ENCODE results near the gene GNAS-AS1.

The GNAS-AS1 gene

GRCh38 chr20:58776109-58776508 lies 74.6 kb downstream of the GNAS-AS1 start:
- DNase-seq = no peak

DNA sequence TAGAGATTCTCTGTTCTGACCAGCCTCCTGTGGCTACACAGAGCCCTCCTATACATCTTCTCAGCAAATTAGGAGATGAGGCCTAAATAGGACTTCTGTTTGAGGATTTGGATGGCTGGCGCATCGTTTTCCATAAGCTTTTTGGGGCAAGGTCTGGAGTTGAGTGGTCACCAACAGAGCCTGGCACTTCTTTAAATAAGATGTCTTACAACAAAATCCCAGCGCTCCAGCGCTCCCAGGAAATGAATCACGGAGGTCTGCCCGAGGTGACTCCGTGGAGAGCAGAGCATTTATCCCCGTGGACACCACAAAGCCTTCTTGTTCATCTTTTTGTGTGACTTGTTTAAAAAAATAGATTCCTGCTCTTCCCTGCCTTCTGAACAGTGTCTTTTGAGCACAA lies 75.3 kb downstream of the GNAS-AS1 start:
- DNase-seq = no peak

DNA sequence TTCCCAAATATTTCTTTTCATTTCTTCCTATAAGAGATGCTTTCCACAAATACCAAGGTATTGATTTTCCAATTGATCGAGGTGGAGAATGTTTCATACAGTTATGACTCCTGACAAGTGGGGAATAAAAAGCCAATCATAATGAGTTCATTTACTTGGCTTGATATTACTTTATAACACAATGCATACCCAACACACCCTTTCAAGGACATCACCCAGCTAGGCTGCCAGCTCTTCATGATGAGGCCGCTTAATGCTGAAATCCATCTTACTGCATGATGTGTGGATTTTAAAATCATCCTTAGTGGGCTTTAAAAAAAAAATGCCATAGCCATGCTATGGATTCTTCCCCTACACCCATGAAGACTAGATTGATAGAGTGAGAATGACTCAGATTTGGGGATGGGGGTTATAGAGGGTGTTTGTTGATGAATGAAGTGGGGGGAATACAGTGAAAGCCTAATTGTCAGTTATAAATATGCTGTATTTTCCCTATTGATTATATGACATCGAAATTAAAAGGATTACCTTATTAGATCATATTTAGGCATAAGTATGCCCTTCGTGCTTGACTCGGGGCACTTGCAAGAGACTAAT lies 75.9 kb downstream of the GNAS-AS1 start:
- DNase-seq = no peak

DNA sequence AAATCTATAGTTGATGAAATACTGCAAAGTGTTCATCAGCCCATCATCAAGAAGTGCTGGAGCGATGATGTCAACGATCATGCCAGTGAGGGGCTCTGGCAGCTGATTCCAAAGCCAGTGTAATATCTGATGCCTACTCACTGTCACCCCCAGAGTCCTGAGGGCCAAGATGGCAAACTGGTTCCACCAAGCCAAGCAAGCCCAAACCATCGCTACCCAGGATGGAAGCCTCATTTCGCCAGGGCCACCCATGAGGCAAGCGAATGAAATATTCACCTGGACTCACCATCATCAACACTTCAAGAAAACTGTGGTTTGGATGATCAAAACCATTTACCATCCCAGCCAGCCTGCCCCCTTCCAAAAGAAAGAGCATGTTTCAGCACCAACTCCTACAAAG lies 76.5 kb downstream of the GNAS-AS1 start:
- DNase-seq = no peak

- no peak for DNase-seq
Observed at GRCh38 chr20:58772786-58773185, 77.9 kb downstream of the GNAS-AS1 start.

Measured in right forelimb (tissue), 1 donor.